SK-N-SH (cell line): ENCODE measurements around the gene HK3. TPM values are rescaled to one million over a fixed set of nuclear protein-coding genes. Genes with fewer than 3 reads are reported as not detected.

ENCODE experiments used
- CTCF ChIA-PET: fragments of 300-600, 350-600 bp; formaldehyde crosslinking; extraction: SDS; loops from one replicate; lab custom pipeline; 2021; lab: Yijun Ruan, JAX
- POLR2A ChIA-PET: fragments of 350-600 bp; sonication (Branson Sonifier 250); formaldehyde crosslinking; extraction: SDS; loops from one replicate; lab custom pipeline; 2020; ENCODE audit warnings: antibody characterized with exemption, inconsistent platforms; lab: Yijun Ruan, JAX
- DNase-seq: peaks from one replicate; pipeline ENCODE4 v3.0.0; 2012
- H2AFZ ChIP-seq: fragments of 200-600 bp; sonication (generic); 2 replicates; pipeline ENCODE4 v1.8.1; 2016; ENCODE audit warnings: antibody characterized with exemption, mild to moderate bottlenecking, low read depth
- H3F3A ChIP-seq: fragments of 200-600 bp; sonication (generic); replicated peaks from 2 replicates; pipeline ENCODE3; 2016; ENCODE audit warnings: antibody characterized with exemption, mild to moderate bottlenecking; ENCODE audit not compliant: insufficient read depth
- H3K27ac ChIP-seq, 2 experiments: fragments of 200-500 bp in 1 of 2; fragments of 200-600 bp in 1 of 2; sonication (Bioruptor generic) in 1 of 2; sonication (generic), shearing (Covaris generic) in 1 of 2; 2 replicates each; pipeline versions ENCODE4 v1.5.1 to v1.6.1; 2014 to 2016; ENCODE audit warnings: low read depth in 2 of 2, inconsistent platforms in 1 of 2, low read length in 1 of 2, mild to moderate bottlenecking in 1 of 2, mixed read lengths in 1 of 2
- H3K27me3 ChIP-seq: fragments of 200-600 bp; sonication (generic), shearing (Covaris generic); 2 replicates; pipeline ENCODE4 v1.6.1; 2016; ENCODE audit warnings: mixed run types; ENCODE audit not compliant: insufficient read depth
- H3K36me3 ChIP-seq, 2 experiments: fragments of 200-500 bp in 1 of 2; fragments of 200-600 bp in 1 of 2; sonication (Bioruptor generic) in 1 of 2; sonication (generic) in 1 of 2; replicated peaks in 1 of 2; 2 replicates each; pipeline versions ENCODE3 to v1.5.1; 2014 to 2016; ENCODE audit warnings: low read length in 1 of 2, mild to moderate bottlenecking in 1 of 2; ENCODE audit not compliant: insufficient read depth in 2 of 2, control insufficient read depth in 1 of 2
- H3K4me1 ChIP-seq, 2 experiments: fragments of 200-500 bp in 1 of 2; fragments of 200-600 bp in 1 of 2; sonication (Bioruptor generic) in 1 of 2; sonication (generic), shearing (Covaris generic) in 1 of 2; 2 replicates each; pipeline versions ENCODE4 v1.5.1 to v1.6.1; 2014 to 2016; ENCODE audit warnings: low read depth in 1 of 2, low read length in 1 of 2, mixed run types in 1 of 2; ENCODE audit not compliant: insufficient read depth in 2 of 2, control insufficient read depth in 1 of 2
- H3K4me2 ChIP-seq: fragments of 200-600 bp; sonication (generic), shearing (Covaris generic); 2 replicates; pipeline ENCODE4 v1.6.1; 2017; ENCODE audit warnings: mixed run types
- H3K4me3 ChIP-seq, 2 experiments: fragments of 200-500 bp in 1 of 2; fragments of 200-600 bp in 1 of 2; sonication (Bioruptor generic) in 1 of 2; sonication (generic), shearing (Covaris generic) in 1 of 2; 2 replicates each; pipeline versions ENCODE4 v1.5.1 to v1.8.1; 2014 to 2016; ENCODE audit warnings: low read depth in 2 of 2, inconsistent platforms in 1 of 2, low read length in 1 of 2, mild to moderate bottlenecking in 1 of 2, mixed read lengths in 1 of 2, moderate library complexity in 1 of 2
- H3K79me2 ChIP-seq: fragments of 200-600 bp; sonication (generic); 2 replicates; pipeline ENCODE4 v1.8.1; 2017; ENCODE audit warnings: mild to moderate bottlenecking; ENCODE audit not compliant: insufficient read depth
- H3K9ac ChIP-seq: fragments of 200-600 bp; sonication (generic); 2 replicates; pipeline ENCODE4 v1.6.1; 2017; ENCODE audit warnings: mixed run types
- H3K9me2 ChIP-seq: fragments of 200-600 bp; sonication (generic); 2 replicates; pipeline ENCODE4 v1.6.1; 2017; ENCODE audit warnings: mixed run types
- H3K9me3 ChIP-seq: fragments of 200-600 bp; sonication (generic); 2 replicates; pipeline ENCODE4 v1.6.1; 2017; ENCODE audit warnings: mixed run types, mild to moderate bottlenecking, moderate library complexity
- H4K20me1 ChIP-seq: fragments of 200-600 bp; sonication (generic); 2 replicates; pipeline ENCODE4 v1.6.1; 2017; ENCODE audit warnings: mild to moderate bottlenecking, mixed run types; ENCODE audit not compliant: insufficient read depth
- CHD2 ChIP-seq: fragments of 150-350 bp; IDR thresholded peaks from 2 replicates; pipeline ENCODE4 v1.6.1; 2018; ENCODE audit warnings: low read length; ENCODE audit not compliant: partially characterized antibody
- EP300 ChIP-seq, 2 experiments: IDR thresholded peaks; 2 replicates each; pipeline versions ENCODE4 v1.4.0 to v1.6.1; 2012; ENCODE audit warnings: borderline replicate concordance in 1 of 2, low read depth in 1 of 2, low read length in 1 of 2
- PBX3 ChIP-seq: IDR thresholded peaks from 2 replicates; pipeline ENCODE4; 2012
- RCOR1 ChIP-seq: fragments of 150-350 bp; IDR thresholded peaks from 2 replicates; pipeline ENCODE4 v1.6.1; 2017; ENCODE audit warnings: antibody characterized with exemption, low read length
- REST ChIP-seq: IDR thresholded peaks from 2 replicates; pipeline ENCODE4 v1.6.1; 2012; ENCODE audit warnings: mild to moderate bottlenecking, low read depth, low read length, moderate library complexity
- ZBTB33 ChIP-seq: IDR thresholded peaks from 2 replicates; pipeline ENCODE4 v1.4.0; 2012; ENCODE audit warnings: low read depth, borderline replicate concordance
- WGBS: methylation state at CpG from one replicate; pipeline ENCODE4 v1.1.6; 2017; ENCODE audit warnings: low lambda C conversion rate; 5-methylcytosine and 5-hydroxymethylcytosine counted together
- polyA plus RNA-seq, 3 experiments: library from polyadenylated mRNA; depleted of rRNA; stranded (reverse); fragments of >200 nt; gene quantifications; 2 replicates each; pipeline ENCODE4 v1.2.3, GENCODE V29; 2012

The HK3 gene
- polyA plus RNA-seq, 1 of the 3 experiments (the other 2 are of a cell fraction) = 0.02 TPM

GRCh38 chr5:176890455-176891330 lies 8.5 kb downstream of the HK3 start:
- no peaks in the 10 kb centered on the region for H3K79me2 ChIP-seq
- no peak for TF ChIP-seq REST
- TF ChIP-seq PBX3 = no peak
- TF ChIP-seq CHD2 = no peak
- no peak for TF ChIP-seq EP300 (IDR thresholded peaks at IDR 0.05; ENCODE audit: borderline replicate concordance in 1 of 2, low read depth in 1 of 2, low read length in 1 of 2)
- no peak for TF ChIP-seq ZBTB33
- TF ChIP-seq RCOR1 = no peak
- H3K27me3 ChIP-seq = peaks cover 6% of the 10 kb centered on the region; the same call in 1 of the 2 replicates
- POLR2A ChIA-PET = interaction anchor here (0.6 kb wide), 1 partner anchor 72 kb away, joined by 3 read pairs; no protein-coding TSS in a partner anchor
- H3K9ac ChIP-seq = no peak overlapping the region
- H3K4me2 ChIP-seq = no peak overlapping the region
- no peak for DNase-seq
- CTCF ChIA-PET = interaction anchor here (0.9 to 1.2 kb wide), 3 partner anchors 10 to 230 kb away, joined by 3 to 4 read pairs (median 3); no protein-coding TSS in a partner anchor
- no peak overlapping the region for H2AFZ ChIP-seq
- H3K9me3 ChIP-seq = no peaks in the 10 kb centered on the region
- WGBS = 50% methylated on average over 4 of the region's 9 CpGs
- no peaks in the 10 kb centered on the region for H3K9me2 ChIP-seq
- H3K4me3 ChIP-seq = no peak overlapping the region
- H3K36me3 ChIP-seq = no peaks in the 10 kb centered on the region
- no peaks in the 10 kb centered on the region for H4K20me1 ChIP-seq
- H3F3A ChIP-seq = no peaks in the 10 kb centered on the region
- H3K27ac ChIP-seq = no peak overlapping the region
- peaks cover 0 to 7% of the 10 kb centered on the region in 2 experiments; a peak in 1 of 4 replicates for H3K4me1 ChIP-seq
